ENCODE data around the gene KRTAP9-9.
"Not testable (repeated sequence)": the region's sequence is repeated elsewhere in the genome, so short reads cannot be mapped to it uniquely, and the experiment has no call there.

GRCh38 chr17:41271323-41271722 lies 16.1 kb downstream of the KRTAP9-9 start:
- not testable (repeated sequence) for TF ChIP-seq ZNF274 (IDR thresholded peaks at IDR 0.05; ENCODE audit: low read depth, low read length); YY1 (IDR thresholded peaks at IDR 0.05; ENCODE audit: insufficient read depth, insufficient read length)

All from NT2/D1 (cell line).